Nasal cavity respiratory epithelium epithelial cell of viscerocranial mucosa (primary cell): Measurements from ENCODE around the gene TTC34. TPM values are rescaled to one million over a fixed set of nuclear protein-coding genes. Genes with fewer than 3 reads are reported as not detected.

ENCODE experiments used
- total RNA-seq: library from RNA; depleted of rRNA; stranded (reverse); fragments of >200 nt; gene quantifications from 2 replicates; pipeline ENCODE4 v1.2.3, GENCODE V29; 2014

TTC34 gene, protein sequence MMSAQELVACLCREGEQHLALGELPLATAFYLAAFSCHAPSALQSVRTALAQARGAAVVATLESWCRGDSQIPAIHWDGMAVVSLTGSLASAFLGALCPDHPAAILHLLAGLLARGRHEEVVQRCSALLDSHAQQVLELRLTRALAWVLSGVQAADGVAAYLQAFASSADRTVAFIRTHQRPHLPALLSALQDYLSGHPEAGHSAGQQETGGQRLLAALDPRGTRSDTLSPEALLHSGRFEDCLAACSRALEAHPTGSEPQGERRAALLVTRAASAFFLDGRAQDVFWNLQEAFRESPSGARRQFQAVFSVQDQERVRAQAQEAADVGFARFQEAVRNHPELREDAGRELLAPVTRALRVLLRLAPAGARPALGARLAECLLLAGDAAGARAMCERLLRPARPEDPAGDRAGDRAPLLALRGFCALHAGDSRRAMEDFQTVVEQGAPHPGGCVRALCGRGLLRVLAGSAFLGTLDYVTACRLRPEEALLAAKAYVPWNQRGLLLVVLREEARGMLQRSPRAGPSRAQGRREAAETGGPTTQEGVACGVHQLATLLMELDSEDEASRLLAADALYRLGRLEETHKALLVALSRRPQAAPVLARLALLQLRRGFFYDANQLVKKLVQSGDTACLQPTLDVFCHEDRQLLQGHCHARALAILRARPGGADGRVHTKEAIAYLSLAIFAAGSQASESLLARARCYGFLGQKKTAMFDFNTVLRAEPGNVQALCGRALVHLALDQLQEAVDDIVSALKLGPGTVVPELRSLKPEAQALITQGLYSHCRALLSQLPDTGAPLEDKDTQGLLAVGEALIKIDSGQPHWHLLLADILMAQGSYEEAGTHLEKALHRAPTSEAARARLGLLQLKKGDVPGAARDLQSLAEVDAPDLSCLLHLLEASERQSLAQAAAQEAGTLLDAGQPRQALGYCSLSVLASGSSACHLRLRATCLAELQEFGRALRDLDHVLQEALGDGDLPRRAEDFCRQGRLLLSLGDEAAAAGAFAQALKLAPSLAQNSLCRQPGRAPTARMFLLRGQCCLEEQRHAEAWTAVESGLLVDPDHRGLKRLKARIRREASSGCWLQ
- under 0.01 and 0.07 TPM in 2 replicates for total RNA-seq

DNA sequence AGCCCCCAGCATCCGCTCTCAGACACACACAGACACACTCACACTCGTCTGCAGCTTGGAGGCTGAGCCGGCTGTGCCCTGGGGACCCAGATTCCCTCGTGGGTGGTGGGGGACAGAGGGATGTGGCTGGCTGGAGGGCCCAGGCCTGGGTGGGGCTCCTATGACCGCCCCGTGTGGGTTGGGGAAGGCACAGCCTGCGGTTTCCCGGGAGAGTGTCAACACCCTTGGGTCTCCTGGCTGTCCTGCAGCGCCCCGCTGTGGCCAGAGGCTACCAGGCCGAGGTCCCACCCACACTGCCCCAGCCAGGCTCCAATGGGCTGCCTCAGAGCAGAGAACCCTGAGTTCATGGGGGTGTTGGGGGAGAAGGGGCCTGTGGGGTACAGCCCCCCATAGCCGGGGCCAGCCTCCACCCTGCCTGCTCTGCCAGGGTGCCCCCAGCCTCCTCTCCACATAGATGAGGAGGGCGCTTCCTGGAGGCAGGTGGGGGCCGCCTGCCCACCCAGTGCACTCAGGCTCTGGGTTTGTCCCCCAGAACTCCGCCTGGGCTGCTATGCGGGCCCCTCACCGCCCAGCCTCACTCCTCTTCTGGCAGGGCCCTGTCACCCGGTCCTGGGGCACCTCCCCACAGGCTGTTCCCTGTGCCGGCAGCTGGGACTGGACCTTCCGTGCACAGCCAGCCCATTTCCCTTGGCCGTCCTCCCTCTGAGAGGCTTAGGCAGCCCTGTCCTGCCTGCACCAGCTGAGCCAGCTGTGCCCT is at the start of gene TTC34:
Gene TTC34, minus strand, starts transcription at position 159 of the 757 bp plus-strand sequence. CDS start 866 bp downstream, outside the sequence.

DNA sequence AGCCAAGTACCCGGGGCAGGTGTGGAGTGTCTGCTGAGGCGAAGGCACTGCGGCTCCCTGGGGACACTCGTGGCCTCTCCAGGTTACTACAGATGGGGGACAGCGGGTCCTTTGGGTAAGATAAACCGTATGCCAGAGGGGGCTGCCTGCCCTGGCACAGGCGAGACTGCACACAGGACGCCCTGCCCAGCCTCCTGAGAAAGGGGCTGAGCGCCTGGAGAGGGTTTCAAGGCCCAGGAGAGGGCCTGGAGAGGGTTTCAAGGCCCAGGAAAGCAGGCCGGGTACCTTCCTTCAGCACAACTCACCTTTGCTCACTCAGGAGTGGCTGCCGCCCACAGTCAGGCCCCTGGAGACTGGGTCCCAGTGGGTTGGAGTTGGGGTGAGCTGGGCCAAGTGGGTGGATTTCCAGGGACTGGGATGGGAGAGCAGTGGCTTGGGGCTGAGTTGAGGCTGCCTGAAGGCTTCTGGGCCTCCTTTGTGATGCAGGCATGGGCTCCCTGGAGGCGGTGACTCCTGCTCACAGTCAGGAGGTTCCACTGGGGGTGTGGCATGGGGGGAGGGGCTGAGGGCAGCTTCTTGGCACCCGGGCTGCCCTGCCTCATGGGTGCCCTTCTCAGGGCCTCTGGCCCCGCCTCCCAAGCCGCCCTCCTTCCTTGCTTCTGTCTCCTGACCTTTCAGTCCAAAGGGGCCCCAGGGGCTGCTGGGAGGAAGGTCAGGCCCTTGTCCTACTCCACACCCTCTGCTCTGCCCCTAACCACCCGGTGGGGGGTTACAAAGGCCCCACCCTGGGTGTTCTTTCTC is 168.7 kb downstream of the TTC34 start, which contains the start of gene MMEL1:
Gene MMEL1, minus strand, starts transcription at position 456 of the 801 bp plus-strand sequence. CDS start 3,532 bp downstream, outside the sequence.

DNA sequence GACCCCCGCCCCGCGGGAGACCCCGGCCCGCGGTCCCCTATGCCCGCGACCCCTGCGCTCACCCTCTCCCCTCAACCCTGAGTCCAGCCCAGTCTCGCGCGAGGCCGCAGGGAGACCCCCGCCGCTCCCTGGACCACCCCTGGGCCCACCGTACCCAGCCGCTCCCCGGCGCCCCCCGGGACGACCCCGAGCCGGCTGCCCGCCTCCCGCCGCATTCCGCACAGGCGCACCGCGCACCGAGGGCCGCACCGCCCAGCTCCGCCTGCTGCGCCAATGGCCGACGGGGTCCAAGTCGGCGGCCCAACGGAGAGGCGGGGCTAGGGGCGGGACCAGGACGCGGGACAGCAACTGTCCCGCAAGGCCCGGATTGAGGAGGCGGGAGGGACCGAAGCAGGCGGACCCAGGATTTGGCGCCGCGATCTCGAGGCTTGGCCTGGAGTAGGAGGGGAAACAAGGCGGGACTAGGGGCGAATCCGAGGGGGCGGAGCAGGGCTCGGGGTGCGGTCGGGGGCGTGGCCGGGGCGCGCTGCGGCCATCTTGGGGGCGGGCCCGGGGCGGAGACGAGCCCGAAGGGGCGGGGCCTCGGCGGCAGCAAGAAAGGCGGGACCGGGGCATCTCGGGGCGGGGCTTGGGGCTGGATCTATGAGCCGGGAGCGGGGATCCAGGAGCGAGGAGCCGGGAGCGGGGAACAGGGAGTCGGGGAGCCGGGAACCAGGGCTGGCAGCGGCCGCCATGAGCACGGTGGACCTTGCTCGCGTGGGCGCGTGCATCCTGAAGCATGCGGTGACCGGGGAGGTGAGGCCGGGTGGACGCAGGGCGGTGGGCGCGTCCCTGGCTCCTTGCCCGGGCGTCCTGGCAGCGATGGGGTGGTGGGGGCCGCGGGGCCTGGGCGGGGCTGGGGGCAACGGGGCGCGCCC is 215.1 kb downstream of the TTC34 start, which contains the start of gene PRXL2B:
Gene PRXL2B, plus strand, starts transcription at position 624 of the 917 bp plus-strand sequence. Its CDS starts 109 bp downstream, at position 733.

Other genes with a start within 250 kb of the TTC34 start
- 12.3 and 31.8 TPM in 2 replicates for gene TNFRSF14, start 245.3 kb downstream of the TTC34 start, total RNA-seq
- 6.2 and 12.5 TPM in 2 replicates for gene PRXL2B, start 214.9 kb downstream of the TTC34 start, total RNA-seq
- 0.57 TPM in 1 of 2 replicates, not detected in the other for gene MMEL1, start 168.7 kb downstream of the TTC34 start, total RNA-seq
- gene ACTRT2, start 219.8 kb upstream of the TTC34 start, total RNA-seq: not detected in 2 replicates